ENCODE data around the gene NUDT4.
"Not testable (repeated sequence)": the region's sequence is repeated elsewhere in the genome, so short reads cannot be mapped to it uniquely, and the experiment has no call there.

The NUDT4 gene

GRCh38 chr12:93402333-93403311 lies 24.9 kb downstream of the NUDT4 start:
- no peak for DNase-seq

GRCh38 chr12:93403988-93404803 lies 26.5 kb downstream of the NUDT4 start:
- DNase-seq = peak; percentile 63

GRCh38 chr12:93404961-93405849 lies 27.5 kb downstream of the NUDT4 start:
- DNase-seq = no peak

GRCh38 chr12:93407054-93407962 lies 29.6 kb downstream of the NUDT4 start:
- DNase-seq = no peak

DNA sequence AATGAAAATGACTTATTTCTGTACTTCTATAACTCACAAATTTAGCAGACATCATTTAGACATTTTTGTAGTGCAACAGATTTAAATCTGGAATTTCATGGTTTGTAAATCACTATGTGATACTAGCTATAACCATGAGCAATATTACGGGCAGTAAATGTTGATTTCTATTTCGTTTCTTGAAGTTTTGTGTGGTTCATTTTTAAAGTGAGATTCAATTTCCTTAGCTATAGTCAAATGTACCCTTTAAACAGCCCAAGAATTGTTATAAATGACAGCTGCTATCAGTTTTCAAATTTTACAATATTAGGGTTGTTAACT lies 30.2 kb downstream of the NUDT4 start:
- no peak for DNase-seq

DNA sequence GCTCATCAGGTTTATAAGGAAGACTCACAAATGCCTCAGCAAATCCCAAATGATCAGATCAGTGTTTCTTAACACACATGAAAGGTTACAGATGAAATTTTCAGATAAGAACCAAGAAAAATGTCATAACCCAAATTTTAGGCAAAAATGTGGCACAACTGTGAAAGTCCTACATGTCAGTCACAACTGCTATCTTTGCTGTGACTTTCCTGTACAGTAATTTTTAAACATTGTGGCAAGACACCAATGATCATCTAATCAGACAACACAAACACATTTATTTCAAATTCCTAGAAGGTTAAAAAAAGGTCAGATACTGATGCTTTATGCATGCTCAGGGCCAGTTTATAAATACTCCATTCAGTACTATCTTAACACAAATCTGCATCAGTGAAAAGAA lies 31.1 kb downstream of the NUDT4 start:
- no peak for DNase-seq

DNA sequence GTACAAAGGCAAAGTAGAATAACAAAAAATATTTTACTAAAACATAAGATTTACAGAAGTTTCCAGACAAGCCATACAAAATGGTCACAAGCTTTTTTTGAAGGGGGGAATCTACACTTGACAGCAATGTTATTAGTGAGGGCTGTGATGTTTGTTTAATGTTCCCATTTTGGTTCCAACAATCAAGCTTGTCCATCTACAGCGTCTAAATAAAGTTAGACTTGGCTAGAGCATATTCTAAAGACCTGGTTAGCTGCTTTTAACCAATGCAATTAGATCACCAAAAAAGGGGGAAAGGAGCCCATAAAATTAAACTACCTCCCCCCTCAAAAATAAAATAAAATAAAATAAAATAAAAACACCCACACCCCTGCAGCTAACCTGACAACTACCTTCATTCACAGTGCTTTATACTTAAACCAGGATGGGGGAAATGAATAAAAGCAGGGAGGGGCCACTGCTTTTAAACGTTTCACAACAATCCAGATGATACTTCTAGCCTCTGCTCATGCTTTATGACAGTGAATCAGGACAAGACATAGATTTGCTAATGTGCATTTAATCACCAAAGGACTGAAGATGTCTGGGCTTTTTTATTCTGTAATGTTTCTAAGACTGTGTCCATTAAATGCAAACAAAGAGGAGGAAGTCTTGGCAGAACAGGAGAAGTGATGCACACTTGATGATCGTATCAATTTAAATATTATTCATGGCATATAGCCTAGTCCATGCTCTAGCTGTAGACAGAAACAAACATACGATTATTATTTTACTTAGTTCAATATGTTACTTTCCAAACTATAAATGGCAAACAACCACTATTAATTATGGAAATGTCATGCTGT lies 31.8 kb downstream of the NUDT4 start:
- not testable (repeated sequence) for DNase-seq

DNA sequence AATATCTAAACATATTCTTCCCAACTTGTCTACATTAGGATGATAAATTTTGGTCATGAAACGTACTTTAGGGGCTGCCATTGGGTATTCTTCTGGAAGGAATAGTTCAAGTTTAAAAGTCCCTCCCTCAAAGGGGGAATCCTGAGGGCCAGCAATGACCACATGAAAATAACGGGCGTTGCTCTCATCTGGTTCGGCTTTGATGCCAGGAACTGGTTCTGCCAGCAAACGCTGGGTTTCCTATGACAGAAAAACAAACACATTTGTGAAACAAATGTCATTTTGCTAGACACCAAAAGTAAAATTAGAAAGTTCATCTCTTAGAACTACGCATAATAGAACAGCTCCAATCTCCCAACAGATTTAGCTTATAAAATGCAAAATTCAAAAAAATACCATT lies 33.3 kb downstream of the NUDT4 start:
- not testable (repeated sequence) for DNase-seq

DNA sequence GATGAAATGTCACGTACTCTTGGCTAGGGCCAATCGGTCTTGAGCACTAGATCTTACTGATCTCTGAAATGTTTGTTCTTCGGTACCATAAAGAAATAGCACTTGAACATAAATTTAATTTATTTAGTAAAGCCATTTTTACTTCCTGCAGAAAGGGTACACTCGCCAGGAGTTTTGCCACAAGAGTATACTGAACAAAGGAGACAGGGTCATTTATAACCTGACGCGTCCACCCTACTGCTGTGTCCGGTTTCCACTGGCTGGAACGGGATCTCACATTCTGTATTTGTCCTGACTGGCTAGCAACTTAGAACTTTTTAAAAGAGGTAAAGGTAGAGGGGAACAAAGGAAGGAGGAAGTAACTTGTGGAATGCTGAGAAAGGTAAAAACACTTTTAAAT lies 34.7 kb downstream of the NUDT4 start:
- DNase-seq = not testable (repeated sequence)

DNA sequence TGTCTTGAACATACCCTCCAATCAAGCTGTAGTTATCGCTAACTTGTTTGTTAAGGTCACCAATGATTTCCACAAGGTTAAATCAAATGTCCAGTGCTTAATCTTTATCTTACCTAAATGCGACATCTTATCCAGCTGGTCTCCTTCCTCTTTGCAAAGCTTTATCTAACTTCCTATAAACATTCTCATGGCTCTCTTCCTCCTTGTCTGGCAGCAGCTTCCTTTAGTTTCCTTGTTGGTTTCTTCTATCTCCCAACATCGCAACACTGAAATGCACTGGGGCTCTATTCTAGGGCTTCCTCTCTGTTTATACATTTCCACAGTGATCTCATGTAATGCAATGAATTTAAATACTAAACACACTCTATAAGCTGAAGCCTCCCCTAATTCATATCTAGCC lies 35.3 kb downstream of the NUDT4 start:
- DNase-seq = no peak

DNA sequence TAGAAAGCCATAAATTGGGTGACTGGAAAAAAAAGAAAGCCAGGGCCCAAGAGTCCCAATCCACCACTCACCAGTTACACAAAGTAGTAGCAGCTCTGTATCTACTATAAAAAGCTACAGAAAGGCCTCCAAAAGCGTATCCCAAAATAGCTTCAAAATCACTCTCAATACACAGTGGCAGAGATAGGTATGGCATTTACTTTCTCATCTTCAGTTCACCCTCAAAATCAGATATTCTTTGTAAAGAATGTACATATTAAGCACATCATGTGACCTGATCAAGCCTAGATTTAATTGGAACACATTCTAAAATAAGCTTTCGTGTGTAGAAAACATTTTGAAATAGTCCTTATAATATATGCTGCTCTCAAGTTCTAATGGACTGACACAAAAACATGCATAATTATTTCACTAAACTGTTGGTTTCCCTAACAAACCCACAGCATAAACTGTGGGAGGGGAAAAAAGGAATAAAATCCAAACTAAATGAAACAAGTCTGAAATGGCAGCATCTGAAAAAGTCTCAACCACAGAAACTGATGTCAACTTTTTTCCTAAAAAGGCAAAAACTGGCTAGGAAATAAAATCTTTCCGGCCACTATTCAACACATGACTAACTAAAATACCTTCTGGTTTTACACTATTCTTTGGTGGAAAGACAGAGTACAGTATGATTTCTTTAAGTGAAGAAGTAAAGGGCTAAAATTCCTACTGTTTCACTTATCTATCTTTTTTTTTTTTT lies 38.2 kb downstream of the NUDT4 start:
- DNase-seq = no peak

DNA sequence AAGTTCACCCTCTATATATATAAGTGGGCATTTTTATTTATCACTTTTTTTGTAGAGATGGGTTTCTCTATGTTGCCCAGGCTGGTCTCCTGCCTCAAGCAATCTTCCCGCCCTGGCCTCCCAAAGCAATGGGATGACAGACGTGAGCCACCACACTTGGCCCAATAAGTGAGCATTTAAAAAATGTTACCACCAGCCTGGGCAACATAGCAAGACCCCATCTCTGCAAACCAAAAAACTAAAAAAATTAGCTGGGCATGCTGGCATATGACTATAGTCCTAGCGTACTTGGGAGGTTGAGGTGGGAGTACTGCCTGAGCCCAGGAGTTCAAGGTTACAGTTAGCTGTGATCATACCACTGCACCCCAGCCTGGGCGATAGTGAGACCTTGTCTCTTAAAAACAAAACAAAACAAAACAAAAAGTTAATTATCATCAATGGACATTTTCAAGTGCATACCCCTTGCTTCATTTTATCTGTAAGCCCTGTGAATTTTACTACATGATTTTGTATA lies 40.3 kb downstream of the NUDT4 start:
- no peak for DNase-seq

GRCh38 chr12:93419388-93420034 lies 41.8 kb downstream of the NUDT4 start:
- no peak for DNase-seq

DNA sequence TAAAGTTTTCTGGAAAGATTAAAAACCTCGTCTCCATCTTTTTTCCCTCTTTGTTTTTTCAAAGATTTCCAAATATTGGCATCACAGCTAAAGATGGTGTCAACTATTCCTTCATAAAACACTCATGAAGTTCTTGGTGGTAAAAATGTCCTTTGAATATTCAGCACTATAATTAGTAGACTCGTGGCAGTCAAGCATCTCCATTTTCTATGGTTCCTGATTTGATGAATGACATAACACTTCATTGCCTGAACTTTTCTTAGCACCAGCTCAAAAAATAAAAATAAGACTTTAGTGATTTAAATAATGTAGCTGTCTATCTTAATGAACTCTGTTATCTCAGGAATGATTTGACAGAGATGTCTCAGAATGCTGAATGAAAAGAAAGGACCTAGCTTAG lies 44.3 kb downstream of the NUDT4 start:
- no peak for DNase-seq

DNA sequence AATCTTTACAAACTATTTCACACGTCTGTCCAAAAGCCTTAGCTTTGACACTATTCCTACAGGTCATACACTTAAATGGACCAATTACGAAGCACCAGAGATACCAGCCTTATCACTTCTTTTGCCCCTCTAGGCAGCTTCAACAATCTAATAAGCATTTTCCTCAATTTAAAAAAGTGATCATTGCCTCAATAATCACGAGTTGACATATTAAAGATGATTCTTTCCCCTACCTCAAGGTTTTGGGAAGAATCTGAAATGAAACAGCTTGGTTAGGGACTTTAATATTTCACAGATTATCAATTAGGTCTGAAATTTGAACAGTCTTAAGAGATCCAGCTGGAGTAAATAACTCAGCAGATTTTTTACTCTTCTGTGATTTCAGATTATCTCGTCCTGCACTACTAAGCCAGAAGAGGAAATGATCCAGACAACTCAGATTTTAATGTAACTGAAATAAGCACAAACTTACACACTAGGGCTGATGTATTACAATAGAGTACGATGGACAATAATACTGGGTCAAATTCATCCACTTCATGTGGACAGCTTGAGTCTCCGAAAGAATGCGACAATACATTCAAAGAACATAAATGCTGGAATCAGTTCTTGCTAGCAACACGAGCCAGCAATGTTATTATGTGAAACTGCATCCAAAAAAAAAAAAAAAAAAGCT lies 48.1 kb downstream of the NUDT4 start:
- no peak for DNase-seq

DNA sequence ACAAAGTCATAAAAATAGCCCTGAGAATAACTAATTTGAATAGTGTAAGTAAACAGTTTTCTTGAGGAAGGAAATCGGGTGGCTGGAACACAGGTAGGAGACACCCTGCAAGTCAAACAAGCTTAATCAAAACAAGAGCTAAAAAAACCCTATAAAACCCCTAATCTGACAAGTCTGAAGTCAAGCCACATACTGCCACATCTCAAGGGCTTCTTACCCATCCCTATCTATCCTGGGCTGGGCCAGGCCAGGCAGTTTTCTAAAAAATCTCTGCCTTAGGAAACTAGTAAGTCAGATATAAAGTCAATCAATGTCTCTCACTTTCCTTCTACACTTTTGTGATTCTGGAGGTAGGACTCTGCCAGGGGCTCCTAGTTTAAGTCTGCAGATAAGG lies 48.7 kb downstream of the NUDT4 start:
- DNase-seq = no peak

DNA sequence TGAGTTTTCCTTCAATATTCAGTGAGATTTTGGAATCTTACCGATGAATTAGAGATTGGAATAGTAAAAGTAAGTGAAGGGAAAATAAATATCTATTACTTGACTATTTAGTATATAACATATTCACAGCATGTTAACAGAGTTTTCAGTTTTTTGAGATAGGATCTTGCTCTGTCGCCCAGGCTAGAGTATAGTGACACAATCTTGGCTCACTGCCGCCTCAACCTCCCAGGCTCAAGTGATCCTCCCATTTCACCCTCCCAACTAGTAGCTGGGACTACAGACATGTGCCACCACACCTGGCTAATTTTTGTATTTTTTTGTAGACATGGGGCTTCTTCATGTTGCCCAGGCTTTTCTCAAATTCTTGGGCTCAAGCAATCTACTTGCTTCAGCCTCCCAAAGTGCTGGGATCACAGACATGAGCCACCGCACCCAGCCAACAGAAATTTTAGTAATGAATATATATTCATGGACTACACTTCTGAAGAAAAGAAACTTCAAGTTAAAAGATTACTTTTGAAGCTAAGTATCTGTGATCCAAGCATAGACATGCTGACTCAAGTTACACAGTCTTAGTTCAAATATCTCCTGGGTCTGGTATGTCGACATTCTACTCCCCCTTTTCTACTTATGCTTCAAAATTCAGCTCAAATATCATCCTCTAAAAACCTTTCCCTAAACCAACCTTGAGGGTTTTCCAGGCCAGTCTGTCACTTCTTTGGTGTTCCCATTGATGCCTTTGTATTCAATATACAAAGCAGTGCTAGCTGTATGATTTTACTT lies 50.2 kb downstream of the NUDT4 start:
- DNase-seq = no peak

GRCh38 chr12:93429448-93429847 lies 51.7 kb downstream of the NUDT4 start:
- no peak for DNase-seq
